ENCODE data around the gene MRGPRD.

- TF ChIP-seq CTCF (conservative IDR thresholded peaks at IDR 0.05 in 1 of 2, IDR thresholded peaks at IDR 0.05 in 1 of 2; ENCODE audit: low read depth in 1 of 2, low read length in 2 of 2), result no peak
- TF ChIP-seq EZH2 (IDR thresholded peaks at IDR 0.05; ENCODE audit: low read length, missing control alignments), result no peak
Measured at GRCh38 chr11:68930991-68931855, 49.6 kb downstream of the MRGPRD start.

Data from fibroblast of lung (primary cell).